Measurements from ENCODE around the gene ZBTB3.

The ZBTB3 gene

GRCh38 chr11:62753736-62754603, at the start of gene ZBTB3:
TSS of gene ZBTB3 (minus strand) at chr11:62754160. CDS start at chr11:62753664, 496 bp downstream.
- no peak for TF ChIP-seq CTCF (IDR thresholded peaks at IDR 0.05; ENCODE audit: low read depth, low read length)

GRCh38 chr11:62801071-62801470, 47.1 kb upstream of the ZBTB3 start:
- no peak for TF ChIP-seq CTCF (IDR thresholded peaks at IDR 0.05; ENCODE audit: low read depth, low read length)
- H3K4me3 ChIP-seq (ENCODE audit: low read depth, low read length): no peak overlapping the region

More at GRCh38 chr11:62753736-62754603, at the start of gene ZBTB3:
- peak within 1 kb of the TSS; percentile 81 for H3K4me3 ChIP-seq (ENCODE audit: low read depth, low read length)

GRCh38 chr11:62799486-62799885, 45.5 kb upstream of the ZBTB3 start:
- no peak overlapping the region for H3K4me3 ChIP-seq (ENCODE audit: low read depth, low read length)
- no peak for TF ChIP-seq CTCF (IDR thresholded peaks at IDR 0.05; ENCODE audit: low read depth, low read length)

GRCh38 chr11:62796281-62796680, 42.3 kb upstream of the ZBTB3 start:
- H3K4me3 ChIP-seq (ENCODE audit: low read depth, low read length): no peak overlapping the region
- TF ChIP-seq CTCF (IDR thresholded peaks at IDR 0.05; ENCODE audit: low read depth, low read length): no peak

- TF ChIP-seq CTCF (IDR thresholded peaks at IDR 0.05; ENCODE audit: low read depth, low read length): no peak
- no peak overlapping the region for H3K4me3 ChIP-seq (ENCODE audit: low read depth, low read length)
These were observed 40.3 kb upstream of the ZBTB3 start for GRCh38 chr11:62794201-62794775.

- no peak for TF ChIP-seq CTCF (IDR thresholded peaks at IDR 0.05; ENCODE audit: low read depth, low read length)
- peak overlapping the region; percentile 83; the same call in 1 of the 2 replicates for H3K4me3 ChIP-seq (ENCODE audit: low read depth, low read length)
These were observed 38.2 kb upstream of the ZBTB3 start for GRCh38 chr11:62792202-62792575.

Data from WI38 (cell line).